ENCODE data around the gene CNTN4.

GRCh38 chr3:2880218-2880756 lies 781.6 kb downstream of the CNTN4 start:
- TF ChIP-seq CTCF (IDR thresholded peaks at IDR 0.05; ENCODE audit: low read length): no peak
- TF ChIP-seq EZH2 (IDR thresholded peaks at IDR 0.05; ENCODE audit: borderline replicate concordance, low read length): no peak
